HCT116 (cell line): ENCODE data around the gene GPR108. TPM values are rescaled to one million over a fixed set of nuclear protein-coding genes. Genes with fewer than 3 reads are reported as not detected.

Experiments
- ATAC-seq: fragments of 200-7000 bp; cut with Tn5 transposase; 2 replicates; pipeline ENCODE4 v1.9.1; 2020; ENCODE audit warnings: mild to moderate bottlenecking, moderate library complexity
- BruUV-seq: library from RNA; stranded (reverse); fragments of 400-500 nt; replicated peaks from 2 replicates; lab custom pipeline; 2021; lab: Mats Ljungman, UMichigan
- CTCF ChIA-PET: fragments of 300-600 bp; sonication (Branson Sonifier 250); formaldehyde crosslinking; loops from one replicate; lab custom pipeline; 2021; ENCODE audit warnings: antibody characterized with exemption; lab: Charles Lee
- POLR2A ChIA-PET: fragments of 300-600, 350-600 bp; sonication (Branson Sonifier 250); formaldehyde crosslinking; loops from one replicate; lab custom pipeline; 2021; ENCODE audit warnings: antibody characterized with exemption; lab: Charles Lee
- RAD21 ChIA-PET, 2 experiments: fragments of 300-600 bp; sonication (Branson Sonifier 250); formaldehyde crosslinking; loops; one replicate each; lab custom pipeline; 2023; ENCODE audit warnings: low total read pairs in 2 of 2; ENCODE audit not compliant: uncharacterized antibody in 2 of 2, unreplicated experiment in 2 of 2, low non-redundant PET in 1 of 2; lab: Charles Lee
- DNase-seq: peaks from one replicate; pipeline ENCODE4 v3.0.0-alpha.2; 2010; ENCODE audit warnings: low read depth, low spot score
- H2AFZ ChIP-seq: fragments of 200-600 bp; shearing (Covaris generic), sonication (generic); 2 replicates; pipeline ENCODE4 v1.6.1; 2017; ENCODE audit warnings: low read depth, mixed run types, mixed read lengths, antibody characterized with exemption, low read length; ENCODE audit not compliant: poor library complexity, severe bottlenecking
- H3K27ac ChIP-seq: 2 replicates; pipeline ENCODE4 v1.5.1; 2012; ENCODE audit warnings: low read depth, low read length
- H3K27me3 ChIP-seq: fragments of 200-600 bp; sonication (generic); 2 replicates; pipeline ENCODE4 v1.6.1; 2016; ENCODE audit warnings: mixed run types, low read length, mixed read lengths; ENCODE audit not compliant: insufficient read depth
- H3K36me3 ChIP-seq, 2 experiments: fragments of 200-500 bp in 1 of 2; fragments of 200-600 bp in 1 of 2; sonication (Bioruptor generic) in 1 of 2; sonication (generic) in 1 of 2; 2 replicates each; pipeline versions ENCODE4 v1.5.1 to v1.6.1; 2014 to 2016; ENCODE audit warnings: low read length in 2 of 2, inconsistent platforms in 1 of 2, mixed read lengths in 1 of 2, mixed run types in 1 of 2; ENCODE audit not compliant: insufficient read depth in 2 of 2, control insufficient read depth in 1 of 2
- H3K4me1 ChIP-seq, 2 experiments: fragments of 200-600 bp in 1 of 2; sonication (generic) in 1 of 2; 2 replicates each; pipeline versions ENCODE4 v1.5.1 to v1.6.1; 2012 to 2017; ENCODE audit warnings: low read length in 2 of 2, inconsistent platforms in 1 of 2, mild to moderate bottlenecking in 1 of 2, mixed read lengths in 1 of 2, mixed run types in 1 of 2, moderate library complexity in 1 of 2; ENCODE audit not compliant: insufficient read depth in 2 of 2, control insufficient read depth in 1 of 2
- H3K4me2 ChIP-seq: fragments of 200-600 bp; sonication (generic); 2 replicates; pipeline ENCODE4 v1.6.1; 2017; ENCODE audit warnings: mixed run types, low read length, mixed read lengths
- H3K4me3 ChIP-seq, 2 experiments: fragments of 200-600 bp in 1 of 2; sonication (generic) in 1 of 2; replicated peaks in 1 of 2; 2 replicates each; pipeline ENCODE4 v1.5.1; 2011 to 2016; ENCODE audit warnings: low read length in 2 of 2, control low read depth in 1 of 2, low read depth in 1 of 2, mild to moderate bottlenecking in 1 of 2, mixed read lengths in 1 of 2, mixed run types in 1 of 2
- H3K79me2 ChIP-seq: fragments of 200-600 bp; sonication (generic); 2 replicates; pipeline ENCODE4 v1.6.1; 2017; ENCODE audit warnings: mild to moderate bottlenecking, mixed run types, low read length, moderate library complexity, mixed read lengths; ENCODE audit not compliant: insufficient read depth
- H3K9ac ChIP-seq: fragments of 200-600 bp; sonication (generic); 2 replicates; pipeline ENCODE4 v1.6.1; 2016; ENCODE audit warnings: low read length, mixed read lengths
- H3K9me2 ChIP-seq: fragments of 200-600 bp; sonication (generic), shearing (Covaris generic); 2 replicates; pipeline ENCODE4 v1.6.1; 2017; ENCODE audit warnings: mixed run types, mild to moderate bottlenecking, moderate library complexity; ENCODE audit not compliant: insufficient read depth
- H3K9me3 ChIP-seq, 2 experiments: fragments of 200-500 bp in 1 of 2; fragments of 200-600 bp in 1 of 2; sonication (Bioruptor generic) in 1 of 2; sonication (generic) in 1 of 2; 2 replicates each; pipeline ENCODE4 v1.6.1; 2014 to 2017; ENCODE audit warnings: low read length in 2 of 2, mixed read lengths in 2 of 2, inconsistent platforms in 1 of 2, low read depth in 1 of 2, mild to moderate bottlenecking in 1 of 2, mixed run types in 1 of 2, moderate library complexity in 1 of 2; ENCODE audit not compliant: control insufficient read depth in 1 of 2, insufficient read depth in 1 of 2
- H4K20me1 ChIP-seq: fragments of 200-600 bp; sonication (generic), shearing (Covaris generic); 2 replicates; pipeline ENCODE4 v1.6.1; 2017; ENCODE audit warnings: mixed run types, mild to moderate bottlenecking, moderate library complexity; ENCODE audit not compliant: insufficient read depth
- CBX3 ChIP-seq: IDR thresholded peaks from 2 replicates; pipeline ENCODE4 v1.6.1; 2012; ENCODE audit warnings: low read depth
- CEBPB ChIP-seq: IDR thresholded peaks from 2 replicates; pipeline ENCODE4 v1.6.1; 2012; ENCODE audit warnings: low read depth
- ELF1 ChIP-seq: IDR thresholded peaks from 2 replicates; pipeline ENCODE4 v1.6.1; 2012; ENCODE audit warnings: low read depth, borderline replicate concordance
- EZH2 ChIP-seq: fragments of 200-600 bp; sonication (generic); IDR thresholded peaks from 2 replicates; pipeline ENCODE4 v1.6.1; 2017; ENCODE audit warnings: antibody characterized with exemption, mixed run types
- EZH2phosphoT487 ChIP-seq: fragments of 200-600 bp; IDR thresholded peaks from 2 replicates; pipeline ENCODE4 v1.6.1; 2018; ENCODE audit warnings: antibody characterized with exemption, borderline replicate concordance
- FOSL1 ChIP-seq: IDR thresholded peaks from 2 replicates; pipeline ENCODE4 v1.6.1; 2012; ENCODE audit warnings: low read depth
- JUND ChIP-seq: IDR thresholded peaks from 2 replicates; pipeline ENCODE4 v1.6.1; 2012
- POLR2AphosphoS5 ChIP-seq: IDR thresholded peaks from 2 replicates; pipeline ENCODE4 v1.6.1; 2011; ENCODE audit warnings: mild to moderate bottlenecking, low read depth, low read length, moderate library complexity
- RAD21 ChIP-seq: IDR thresholded peaks from 2 replicates; pipeline ENCODE4 v1.6.1; 2012; ENCODE audit warnings: low read depth, mild to moderate bottlenecking
- SIN3A ChIP-seq: IDR thresholded peaks from 2 replicates; pipeline ENCODE4 v1.6.1; 2012; ENCODE audit warnings: low read depth
- SP1 ChIP-seq: IDR thresholded peaks from 2 replicates; pipeline ENCODE4 v1.6.1; 2012; ENCODE audit warnings: low read depth
- TCF7L2 ChIP-seq: IDR thresholded peaks from 2 replicates; pipeline ENCODE4 v1.7.0; 2011; ENCODE audit warnings: borderline replicate concordance, inconsistent platforms; ENCODE audit not compliant: insufficient read depth, insufficient read length; ENCODE audit errors: extremely low read depth
- YY1 ChIP-seq: IDR thresholded peaks from 2 replicates; pipeline ENCODE4 v1.6.1; 2011; ENCODE audit warnings: low read length, low read depth, moderate library complexity, mild to moderate bottlenecking; ENCODE audit not compliant: insufficient replicate concordance; ENCODE audit errors: extremely low read depth
- ZNF274 ChIP-seq: fragments of 200-500 bp; sonication (Bioruptor generic); IDR thresholded peaks from 2 replicates; pipeline ENCODE4 v1.6.1; 2014; ENCODE audit warnings: mild to moderate bottlenecking, low read depth, low read length, inconsistent platforms
- intact Hi-C: fragments of 100-400 bp; cut with micrococcal nuclease; formaldehyde crosslinking; loops from 2 replicates; pipeline ENCODE4 v1.10.0; 2022
- total RNA-seq: library from RNA; stranded (reverse); gene quantifications from one replicate; pipeline ENCODE4 v1.2.1, GENCODE V29; 2021; ENCODE audit not compliant: unreplicated experiment
- TF ChIP-seq, protein P1 (sequence below): IDR thresholded peaks from 2 replicates; pipeline ENCODE4 v1.6.1; 2012
- TF ChIP-seq, protein P2 (sequence below): IDR thresholded peaks from 2 replicates; pipeline ENCODE4 v1.6.1; 2011; ENCODE audit warnings: mild to moderate bottlenecking, low read length, moderate library complexity; ENCODE audit not compliant: insufficient replicate concordance; ENCODE audit errors: extremely low read depth
- TF ChIP-seq, protein P3 (sequence below): IDR thresholded peaks from 2 replicates; pipeline ENCODE4 v1.6.1; 2012
- TF ChIP-seq, protein P4 (sequence below), 3 experiments: fragments of 200-600 bp in 1 of 3; sonication (generic) in 1 of 3; IDR thresholded peaks in 2 of 3; conservative IDR thresholded peaks in 1 of 3; 2 replicates each; pipeline ENCODE4 v1.5.1; 2012 to 2017; ENCODE audit warnings: low read depth in 2 of 3, low read length in 2 of 3, antibody characterized with exemption in 1 of 3, borderline replicate concordance in 1 of 3, control low read depth in 1 of 3, mild to moderate bottlenecking in 1 of 3, mixed read lengths in 1 of 3, mixed run types in 1 of 3, moderate library complexity in 1 of 3; ENCODE audit not compliant: insufficient read depth in 1 of 3

Gene GPR108
- total RNA-seq, 1 experiment from 2014 or later, result 75.0 TPM

DNA sequence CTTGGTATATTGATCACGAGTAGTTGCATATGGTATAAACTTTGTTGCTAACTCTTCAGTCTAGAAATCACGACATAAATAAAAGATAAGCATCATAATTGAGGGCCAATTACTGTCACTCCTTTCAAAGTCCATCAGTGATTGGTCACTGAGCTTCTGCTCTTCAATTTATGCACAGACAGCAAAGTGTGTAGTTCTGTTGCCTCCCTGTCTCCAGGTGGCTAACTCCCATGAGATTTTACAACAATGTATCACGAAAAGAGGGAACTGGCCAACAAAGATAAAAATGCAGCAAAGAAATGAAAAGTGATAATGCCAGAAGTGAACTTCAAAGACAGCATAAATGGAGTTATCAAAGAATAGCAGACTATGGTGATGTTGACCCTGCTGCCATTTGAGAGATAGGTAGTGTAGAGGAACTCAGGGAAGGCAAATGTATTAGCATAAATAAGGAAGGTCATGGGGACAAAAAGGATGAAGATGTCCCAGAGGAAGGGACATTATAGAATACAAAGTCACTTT, 54.7 kb downstream of the GPR108 start:
- no peak for ATAC-seq
- BruUV-seq, result no TSS peak
- no peaks in the 10 kb centered on the region for H3K79me2 ChIP-seq
- H3K9me2 ChIP-seq, result no peaks in the 10 kb centered on the region
- H3K4me1 ChIP-seq, result peaks cover 0 to 13% of the 10 kb centered on the region in 2 experiments; a peak in 2 of 4 replicates
- ChIA-PET RAD21 (no interaction called here), CTCF (no interaction called here), POLR2A (no interaction called here)
- no peaks in the 10 kb centered on the region for H3K9me3 ChIP-seq
- no peak overlapping the region for H2AFZ ChIP-seq
- no peaks in the 10 kb centered on the region for H3K36me3 ChIP-seq
- no peaks in the 10 kb centered on the region for H4K20me1 ChIP-seq
- no peak overlapping the region for H3K4me3 ChIP-seq
- no peaks in the 10 kb centered on the region for H3K27me3 ChIP-seq
- TF ChIP-seq, protein P1, sequence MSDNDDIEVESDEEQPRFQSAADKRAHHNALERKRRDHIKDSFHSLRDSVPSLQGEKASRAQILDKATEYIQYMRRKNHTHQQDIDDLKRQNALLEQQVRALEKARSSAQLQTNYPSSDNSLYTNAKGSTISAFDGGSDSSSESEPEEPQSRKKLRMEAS, result no peak
- TF ChIP-seq CBX3, result no peak
- TF ChIP-seq RAD21, result no peak
- TF ChIP-seq CEBPB, result no peak
- no peak for TF ChIP-seq ELF1
- no peak for TF ChIP-seq POLR2AphosphoS5
- TF ChIP-seq EZH2phosphoT487, result no peak
- no peak for TF ChIP-seq JUND
- TF ChIP-seq, protein P2, sequence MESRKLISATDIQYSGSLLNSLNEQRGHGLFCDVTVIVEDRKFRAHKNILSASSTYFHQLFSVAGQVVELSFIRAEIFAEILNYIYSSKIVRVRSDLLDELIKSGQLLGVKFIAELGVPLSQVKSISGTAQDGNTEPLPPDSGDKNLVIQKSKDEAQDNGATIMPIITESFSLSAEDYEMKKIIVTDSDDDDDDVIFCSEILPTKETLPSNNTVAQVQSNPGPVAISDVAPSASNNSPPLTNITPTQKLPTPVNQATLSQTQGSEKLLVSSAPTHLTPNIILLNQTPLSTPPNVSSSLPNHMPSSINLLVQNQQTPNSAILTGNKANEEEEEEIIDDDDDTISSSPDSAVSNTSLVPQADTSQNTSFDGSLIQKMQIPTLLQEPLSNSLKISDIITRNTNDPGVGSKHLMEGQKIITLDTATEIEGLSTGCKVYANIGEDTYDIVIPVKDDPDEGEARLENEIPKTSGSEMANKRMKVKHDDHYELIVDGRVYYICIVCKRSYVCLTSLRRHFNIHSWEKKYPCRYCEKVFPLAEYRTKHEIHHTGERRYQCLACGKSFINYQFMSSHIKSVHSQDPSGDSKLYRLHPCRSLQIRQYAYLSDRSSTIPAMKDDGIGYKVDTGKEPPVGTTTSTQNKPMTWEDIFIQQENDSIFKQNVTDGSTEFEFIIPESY, result no peak
- TF ChIP-seq EZH2, result no peak
- TF ChIP-seq TCF7L2, result no peak
- no peak for TF ChIP-seq YY1
- no peak for TF ChIP-seq FOSL1
- TF ChIP-seq, protein P3, sequence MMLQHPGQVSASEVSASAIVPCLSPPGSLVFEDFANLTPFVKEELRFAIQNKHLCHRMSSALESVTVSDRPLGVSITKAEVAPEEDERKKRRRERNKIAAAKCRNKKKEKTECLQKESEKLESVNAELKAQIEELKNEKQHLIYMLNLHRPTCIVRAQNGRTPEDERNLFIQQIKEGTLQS, result no peak
- TF ChIP-seq SIN3A, result no peak
- TF ChIP-seq, protein P4, sequence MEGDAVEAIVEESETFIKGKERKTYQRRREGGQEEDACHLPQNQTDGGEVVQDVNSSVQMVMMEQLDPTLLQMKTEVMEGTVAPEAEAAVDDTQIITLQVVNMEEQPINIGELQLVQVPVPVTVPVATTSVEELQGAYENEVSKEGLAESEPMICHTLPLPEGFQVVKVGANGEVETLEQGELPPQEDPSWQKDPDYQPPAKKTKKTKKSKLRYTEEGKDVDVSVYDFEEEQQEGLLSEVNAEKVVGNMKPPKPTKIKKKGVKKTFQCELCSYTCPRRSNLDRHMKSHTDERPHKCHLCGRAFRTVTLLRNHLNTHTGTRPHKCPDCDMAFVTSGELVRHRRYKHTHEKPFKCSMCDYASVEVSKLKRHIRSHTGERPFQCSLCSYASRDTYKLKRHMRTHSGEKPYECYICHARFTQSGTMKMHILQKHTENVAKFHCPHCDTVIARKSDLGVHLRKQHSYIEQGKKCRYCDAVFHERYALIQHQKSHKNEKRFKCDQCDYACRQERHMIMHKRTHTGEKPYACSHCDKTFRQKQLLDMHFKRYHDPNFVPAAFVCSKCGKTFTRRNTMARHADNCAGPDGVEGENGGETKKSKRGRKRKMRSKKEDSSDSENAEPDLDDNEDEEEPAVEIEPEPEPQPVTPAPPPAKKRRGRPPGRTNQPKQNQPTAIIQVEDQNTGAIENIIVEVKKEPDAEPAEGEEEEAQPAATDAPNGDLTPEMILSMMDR (IDR thresholded peaks at IDR 0.05 in 2 of 3, conservative IDR thresholded peaks at IDR 0.05 in 1 of 3; ENCODE audit: borderline replicate concordance in 1 of 3, insufficient read depth in 1 of 3, low read depth in 2 of 3, low read length in 2 of 3), result no peak
- no peak for TF ChIP-seq ZNF274
- no peak for TF ChIP-seq SP1
- no peak for DNase-seq
- no peak overlapping the region for H3K27ac ChIP-seq
- intact Hi-C loops, result no loop called here
- no peak overlapping the region for H3K9ac ChIP-seq
- no peak overlapping the region for H3K4me2 ChIP-seq
